ENCODE results near the gene ASB13. TPM values are rescaled to one million over a fixed set of nuclear protein-coding genes. Genes with fewer than 3 reads are reported as not detected.

The ASB13 gene
- total and polyA plus RNA-seq, 2 donors (not counting 1 experiment from before 2014, with no cell fraction given): 5.4 to 15.4 TPM

DNA sequence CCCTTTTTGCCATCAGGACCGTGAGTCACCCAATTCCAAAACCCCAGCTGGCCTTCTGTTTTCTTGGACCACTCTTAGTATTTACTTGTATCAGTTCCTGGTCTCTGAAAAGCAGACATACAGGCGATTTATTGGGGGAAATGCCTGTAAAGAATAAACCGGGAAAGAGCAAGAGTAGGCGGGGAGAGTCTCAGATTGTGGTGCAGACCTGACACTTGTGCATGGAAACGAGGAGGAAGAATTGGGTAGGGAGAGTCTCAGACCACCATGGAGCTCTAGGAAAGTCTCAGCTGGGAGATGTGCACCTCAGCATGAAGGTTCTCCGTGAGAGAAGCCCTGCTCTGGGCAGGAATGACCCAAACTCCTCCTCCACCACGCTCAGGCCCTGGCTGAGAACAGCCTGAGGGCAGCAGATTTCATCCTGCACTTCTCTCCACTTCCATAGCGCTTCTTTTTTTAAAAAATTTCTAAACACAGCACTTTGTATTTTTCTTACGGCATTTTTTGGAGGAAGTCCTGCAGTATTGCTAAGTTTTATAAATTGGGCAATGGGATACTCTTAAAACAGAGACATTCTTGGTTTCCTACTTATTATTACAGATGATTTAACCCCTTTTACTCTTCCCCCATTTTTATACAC lies 12.1 kb upstream of the ASB13 start:
- Histone ChIP-seq H3K4me1 (ENCODE audit: control insufficient read depth, extremely low read depth, insufficient read depth, low read length) (no peaks in the 10 kb centered on the region), H3K36me3 (ENCODE audit: control insufficient read depth, insufficient read depth, low read length) (no peaks in the 10 kb centered on the region), H3K79me2 (ENCODE audit: control insufficient read depth, insufficient read depth, low read length) (no peaks in the 10 kb centered on the region), H3K27ac (ENCODE audit: insufficient read depth, low read length) (no peak overlapping the region), H2AFZ (ENCODE audit: low read length) (no peak overlapping the region), H3K4me2 (ENCODE audit: extremely low read depth, insufficient read depth, low read length) (no peak overlapping the region), H3K27me3 (ENCODE audit: control insufficient read depth, insufficient read depth, low read length) (peaks cover 8% of the 10 kb centered on the region), H3K9ac (ENCODE audit: insufficient read depth, low read length) (no peak overlapping the region), H3K9me3 (ENCODE audit: control insufficient read depth, insufficient read depth, low read depth, low read length) (no peaks in the 10 kb centered on the region), H4K20me1 (ENCODE audit: control insufficient read depth, extremely low read depth, insufficient read depth, low read length) (no peaks in the 10 kb centered on the region), H3K4me3 (replicated peaks in 1 of 4; ENCODE audit: control extremely low read depth in 1 of 4, insufficient read depth in 1 of 4, low read depth in 3 of 4, low read length in 4 of 4) (no peak overlapping the region)
- DNase-seq (ENCODE audit: low read depth in 2 of 2): no peak
- TF ChIP-seq EZH2 (IDR thresholded peaks at IDR 0.05; ENCODE audit: low read length, missing control alignments): no peak
- TF ChIP-seq, protein P1, sequence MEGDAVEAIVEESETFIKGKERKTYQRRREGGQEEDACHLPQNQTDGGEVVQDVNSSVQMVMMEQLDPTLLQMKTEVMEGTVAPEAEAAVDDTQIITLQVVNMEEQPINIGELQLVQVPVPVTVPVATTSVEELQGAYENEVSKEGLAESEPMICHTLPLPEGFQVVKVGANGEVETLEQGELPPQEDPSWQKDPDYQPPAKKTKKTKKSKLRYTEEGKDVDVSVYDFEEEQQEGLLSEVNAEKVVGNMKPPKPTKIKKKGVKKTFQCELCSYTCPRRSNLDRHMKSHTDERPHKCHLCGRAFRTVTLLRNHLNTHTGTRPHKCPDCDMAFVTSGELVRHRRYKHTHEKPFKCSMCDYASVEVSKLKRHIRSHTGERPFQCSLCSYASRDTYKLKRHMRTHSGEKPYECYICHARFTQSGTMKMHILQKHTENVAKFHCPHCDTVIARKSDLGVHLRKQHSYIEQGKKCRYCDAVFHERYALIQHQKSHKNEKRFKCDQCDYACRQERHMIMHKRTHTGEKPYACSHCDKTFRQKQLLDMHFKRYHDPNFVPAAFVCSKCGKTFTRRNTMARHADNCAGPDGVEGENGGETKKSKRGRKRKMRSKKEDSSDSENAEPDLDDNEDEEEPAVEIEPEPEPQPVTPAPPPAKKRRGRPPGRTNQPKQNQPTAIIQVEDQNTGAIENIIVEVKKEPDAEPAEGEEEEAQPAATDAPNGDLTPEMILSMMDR (conservative IDR thresholded peaks at IDR 0.05 in 1 of 2, IDR thresholded peaks at IDR 0.05 in 1 of 2; ENCODE audit: low read depth in 1 of 2, low read length in 2 of 2): no peak

DNA sequence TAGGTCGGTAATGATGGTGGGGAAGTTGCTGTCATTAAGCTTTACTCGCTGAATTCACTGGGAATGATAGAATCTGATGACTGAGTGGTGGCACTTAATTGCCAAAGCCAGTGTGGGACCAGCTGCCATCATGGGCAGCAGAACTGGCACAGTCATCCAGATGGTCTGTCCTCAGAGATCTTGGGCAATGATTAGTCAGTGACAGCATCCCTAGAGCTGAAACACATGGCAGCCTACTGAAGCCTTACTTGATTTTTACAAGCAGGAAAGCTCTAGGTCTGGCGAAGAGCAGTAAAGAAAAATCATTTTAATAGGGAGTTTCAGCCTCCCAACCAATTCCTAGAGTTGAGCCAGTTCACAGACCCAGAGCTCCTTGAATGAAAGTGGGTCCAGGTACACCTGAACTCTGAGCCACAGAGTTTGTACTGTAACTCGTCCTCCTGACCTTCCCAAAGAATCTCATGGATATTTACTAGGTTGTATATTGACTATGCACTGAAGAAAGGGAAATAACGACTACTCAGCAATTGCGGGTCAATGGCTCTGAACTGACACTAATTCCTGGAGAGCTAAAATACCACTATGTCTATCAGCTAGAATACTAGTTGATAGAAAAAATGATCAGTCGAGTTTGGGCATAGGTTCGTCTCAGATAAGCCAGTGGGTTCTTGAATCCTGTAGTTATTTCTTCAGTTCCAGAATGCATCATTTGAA lies 4.4 kb upstream of the ASB13 start:
- DNase-seq (ENCODE audit: low read depth in 2 of 2): no peak
- TF ChIP-seq, protein P1 (conservative IDR thresholded peaks at IDR 0.05 in 1 of 2, IDR thresholded peaks at IDR 0.05 in 1 of 2; ENCODE audit: low read depth in 1 of 2, low read length in 2 of 2): no peak
- no peak for TF ChIP-seq EZH2 (IDR thresholded peaks at IDR 0.05; ENCODE audit: low read length, missing control alignments)

DNA sequence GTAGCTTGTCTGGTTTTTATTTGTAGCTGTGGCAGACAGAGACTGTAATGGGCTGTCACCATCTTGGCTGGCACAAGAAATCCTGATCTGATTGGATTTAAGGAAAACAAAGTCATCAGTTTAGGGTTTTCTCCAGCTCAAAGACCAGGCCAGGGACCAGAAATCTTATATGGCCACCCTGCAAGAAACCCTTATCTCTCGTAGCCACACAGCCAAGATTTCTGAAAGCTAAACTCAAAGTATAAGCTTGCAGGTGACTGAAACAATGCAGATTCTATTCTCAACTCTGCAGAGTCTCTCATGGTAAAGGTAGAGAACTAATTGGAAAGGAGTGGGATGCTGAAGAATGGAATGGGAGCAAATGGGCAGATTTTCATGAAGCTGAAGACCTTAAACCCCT lies 3.2 kb upstream of the ASB13 start:
- DNase-seq (ENCODE audit: low read depth in 2 of 2): no peak
- no peak overlapping the region for H3K4me2 ChIP-seq (ENCODE audit: extremely low read depth, insufficient read depth, low read length)
- TF ChIP-seq EZH2 (IDR thresholded peaks at IDR 0.05; ENCODE audit: low read length, missing control alignments): no peak
- TF ChIP-seq, protein P1 (conservative IDR thresholded peaks at IDR 0.05 in 1 of 2, IDR thresholded peaks at IDR 0.05 in 1 of 2; ENCODE audit: low read depth in 1 of 2, low read length in 2 of 2): no peak
- H4K20me1 ChIP-seq (ENCODE audit: control insufficient read depth, extremely low read depth, insufficient read depth, low read length): no peaks in the 10 kb centered on the region
- H3K4me3 ChIP-seq (replicated peaks in 1 of 4; ENCODE audit: control extremely low read depth in 1 of 4, insufficient read depth in 1 of 4, low read depth in 3 of 4, low read length in 4 of 4): no peak overlapping the region
- H3K27me3 ChIP-seq (ENCODE audit: control insufficient read depth, insufficient read depth, low read length): peaks cover 2% of the 10 kb centered on the region
- no peak overlapping the region for H3K9ac ChIP-seq (ENCODE audit: insufficient read depth, low read length)
- H2AFZ ChIP-seq (ENCODE audit: low read length): no peak overlapping the region
- no peak overlapping the region for H3K27ac ChIP-seq (ENCODE audit: insufficient read depth, low read length)
- H3K9me3 ChIP-seq (ENCODE audit: control insufficient read depth, insufficient read depth, low read depth, low read length): no peaks in the 10 kb centered on the region
- peaks cover 5% of the 10 kb centered on the region for H3K4me1 ChIP-seq (ENCODE audit: control insufficient read depth, extremely low read depth, insufficient read depth, low read length)
- no peaks in the 10 kb centered on the region for H3K36me3 ChIP-seq (ENCODE audit: control insufficient read depth, insufficient read depth, low read length)
- no peaks in the 10 kb centered on the region for H3K79me2 ChIP-seq (ENCODE audit: control insufficient read depth, insufficient read depth, low read length)

More for the DNA sequence above, 4.4 kb upstream of the ASB13 start:
- no peak overlapping the region for H2AFZ ChIP-seq (ENCODE audit: low read length)
- no peaks in the 10 kb centered on the region for H3K9me3 ChIP-seq (ENCODE audit: control insufficient read depth, insufficient read depth, low read depth, low read length)
- H3K4me1 ChIP-seq (ENCODE audit: control insufficient read depth, extremely low read depth, insufficient read depth, low read length): peaks cover 5% of the 10 kb centered on the region
- no peak overlapping the region for H3K4me3 ChIP-seq (replicated peaks in 1 of 4; ENCODE audit: control extremely low read depth in 1 of 4, insufficient read depth in 1 of 4, low read depth in 3 of 4, low read length in 4 of 4)
- H4K20me1 ChIP-seq (ENCODE audit: control insufficient read depth, extremely low read depth, insufficient read depth, low read length): no peaks in the 10 kb centered on the region
- H3K36me3 ChIP-seq (ENCODE audit: control insufficient read depth, insufficient read depth, low read length): no peaks in the 10 kb centered on the region
- no peak overlapping the region for H3K4me2 ChIP-seq (ENCODE audit: extremely low read depth, insufficient read depth, low read length)
- no peak overlapping the region for H3K9ac ChIP-seq (ENCODE audit: insufficient read depth, low read length)
- no peak overlapping the region for H3K27ac ChIP-seq (ENCODE audit: insufficient read depth, low read length)
- peaks cover 2% of the 10 kb centered on the region for H3K27me3 ChIP-seq (ENCODE audit: control insufficient read depth, insufficient read depth, low read length)
- H3K79me2 ChIP-seq (ENCODE audit: control insufficient read depth, insufficient read depth, low read length): no peaks in the 10 kb centered on the region
